HG03354 (cell line): ENCODE measurements around the gene ZNF335.
"Not testable (repeated sequence)": the region's sequence is repeated elsewhere in the genome, so short reads cannot be mapped to it uniquely, and the experiment has no call there.

Source experiments
- ATAC-seq: cut with Tn5 transposase; IDR thresholded peaks from one replicate; pipeline ENCODE4 v1.9.1; 2021; ENCODE audit warnings: mild to moderate bottlenecking; ENCODE audit not compliant: unreplicated experiment, poor library complexity, severe bottlenecking

Gene ZNF335

DNA sequence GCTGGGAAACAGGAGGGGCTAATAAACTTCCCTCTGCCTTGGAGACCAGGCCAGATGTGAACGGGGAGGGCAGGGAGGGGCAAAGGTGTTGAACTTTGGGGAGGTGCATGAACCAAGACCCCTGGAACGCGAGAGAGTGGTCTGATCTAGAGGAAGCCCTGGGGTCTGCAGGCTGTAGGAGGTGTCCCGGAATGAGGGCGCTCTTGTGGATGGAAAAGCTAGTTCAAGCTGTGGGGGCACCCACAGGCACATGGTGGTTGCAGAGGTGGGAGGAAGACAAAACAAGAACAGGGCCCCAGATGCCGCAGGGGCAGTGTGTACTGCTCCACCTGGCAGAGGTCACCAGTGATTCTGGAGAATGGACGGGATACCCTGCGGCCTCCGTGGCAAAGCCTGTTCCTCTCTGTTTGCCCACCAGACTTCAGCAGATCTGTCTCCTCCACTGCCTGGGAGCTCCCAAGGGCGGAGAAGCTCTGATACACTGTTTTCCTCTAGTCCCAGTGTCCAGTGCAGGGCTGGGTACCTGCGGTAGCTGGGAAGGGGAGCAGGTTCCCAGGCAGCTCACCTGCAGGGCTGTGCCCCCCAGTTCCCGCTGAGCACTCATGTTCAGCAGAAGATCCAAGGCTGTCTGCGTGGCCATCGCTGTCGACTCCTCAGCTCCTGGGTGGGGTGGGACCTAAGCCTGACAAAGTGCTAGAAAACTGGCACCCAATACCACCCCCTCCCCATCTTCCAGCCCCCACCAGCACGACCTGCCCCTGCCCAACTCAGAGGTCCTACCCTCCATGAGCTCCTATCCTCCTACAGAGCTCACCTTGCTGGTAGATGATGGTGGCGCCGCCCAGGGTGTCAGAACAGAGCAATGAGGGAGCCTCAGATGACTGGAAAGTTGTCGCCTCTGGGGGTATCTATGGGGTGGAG is 14.7 kb downstream of the ZNF335 start:
- ATAC-seq: no peak

DNA sequence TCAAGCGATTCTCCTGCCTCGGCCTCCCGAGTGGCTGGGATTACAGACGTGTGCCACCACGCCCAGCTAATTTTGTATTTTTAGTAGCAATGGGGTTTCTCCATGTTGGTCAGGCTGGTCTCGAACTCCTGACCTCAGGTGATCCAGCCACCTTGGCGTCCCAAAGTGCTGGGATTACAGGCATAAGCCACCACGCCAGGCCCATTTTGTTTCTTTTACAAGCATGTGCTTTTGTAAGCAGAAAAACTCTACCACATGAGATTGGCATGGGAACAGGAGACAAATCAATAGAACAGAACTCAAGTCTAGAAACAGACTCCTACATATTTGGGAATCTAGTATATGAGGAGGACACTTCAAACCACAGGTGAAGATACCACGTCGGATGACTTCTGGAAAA is 15.7 kb downstream of the ZNF335 start:
- ATAC-seq: not testable (repeated sequence)

DNA sequence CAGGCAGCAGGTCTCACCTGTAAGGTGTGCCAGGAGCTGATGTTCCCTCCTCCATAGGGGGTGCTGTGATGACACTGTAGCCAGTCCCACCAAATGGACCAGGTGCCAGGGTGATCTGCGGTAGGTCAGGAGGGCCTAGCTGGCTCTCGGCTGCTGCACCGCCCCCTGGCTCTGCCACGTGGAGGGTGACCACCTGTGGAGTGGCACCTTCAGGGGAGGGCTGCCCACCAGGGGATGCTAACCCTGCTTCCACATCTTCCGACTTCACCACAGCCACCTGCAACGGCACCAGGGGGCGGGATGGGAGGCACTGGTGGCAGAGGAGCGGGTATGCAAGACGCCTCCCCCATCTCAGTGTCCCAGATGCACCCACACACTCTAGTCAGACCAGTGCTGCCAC is 18.3 kb downstream of the ZNF335 start:
- no peak for ATAC-seq

DNA sequence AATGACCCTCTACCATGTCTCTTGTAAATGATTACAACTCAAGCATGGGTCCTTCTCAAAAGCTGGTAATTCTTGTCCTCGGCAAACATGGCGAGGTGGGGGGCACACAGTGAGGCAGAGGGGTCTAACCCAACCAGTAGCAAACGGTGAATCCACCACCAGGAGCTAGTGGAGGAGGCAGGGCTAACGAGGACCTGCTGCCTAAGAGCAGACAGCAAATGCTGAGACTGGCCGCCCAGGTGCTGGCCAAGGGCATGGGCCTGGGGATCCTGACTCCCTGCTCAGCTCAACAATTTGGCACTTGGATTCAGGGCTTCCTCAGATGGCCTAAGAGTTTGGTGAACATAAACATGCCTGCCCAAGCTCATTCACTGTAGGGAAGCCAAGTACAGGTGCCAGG is 19.1 kb downstream of the ZNF335 start:
- no peak for ATAC-seq

DNA sequence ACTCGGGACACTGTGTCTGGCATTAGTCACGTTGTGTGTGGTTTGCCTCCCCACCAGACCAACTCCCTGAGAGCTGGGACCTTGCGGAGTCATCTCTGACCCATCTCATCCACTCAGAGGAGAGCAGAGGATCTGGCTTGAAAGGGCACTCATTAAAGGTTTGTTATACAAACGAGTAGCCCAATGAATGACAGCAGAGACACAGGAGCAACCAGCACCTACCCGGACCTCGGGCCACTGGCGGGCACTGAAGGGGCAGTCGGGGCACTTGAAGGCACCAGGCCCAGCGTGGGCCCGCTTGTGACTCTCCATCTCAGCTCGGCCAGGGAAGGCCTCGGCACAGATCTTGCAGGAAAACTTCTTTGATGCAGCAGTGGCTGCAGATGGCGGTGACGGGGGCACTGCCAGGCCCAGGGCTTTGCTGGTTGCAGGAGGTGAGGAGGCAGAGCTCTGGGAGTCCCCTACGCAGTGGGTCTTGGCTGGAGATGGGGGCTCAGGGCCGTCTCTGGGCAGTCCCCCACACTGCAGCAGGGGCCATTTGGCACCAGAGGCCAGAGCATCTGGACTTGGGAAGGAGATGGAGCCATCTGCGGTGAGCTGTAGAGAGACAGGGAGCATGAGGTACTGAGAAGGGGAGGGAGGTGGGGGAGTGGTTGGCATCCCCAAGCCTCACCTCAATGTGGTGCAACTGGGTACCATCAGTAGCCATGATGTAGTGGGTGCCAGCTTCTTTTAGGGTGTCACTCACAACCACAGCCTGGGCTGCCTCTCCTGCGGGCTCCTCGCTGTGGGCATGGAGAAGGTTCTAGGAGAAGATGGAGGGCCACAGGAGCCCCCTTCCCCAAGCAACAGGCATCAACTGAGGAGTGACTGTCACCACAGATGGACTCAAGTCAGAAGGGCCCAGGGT is 19.8 kb downstream of the ZNF335 start:
- ATAC-seq: no peak

DNA sequence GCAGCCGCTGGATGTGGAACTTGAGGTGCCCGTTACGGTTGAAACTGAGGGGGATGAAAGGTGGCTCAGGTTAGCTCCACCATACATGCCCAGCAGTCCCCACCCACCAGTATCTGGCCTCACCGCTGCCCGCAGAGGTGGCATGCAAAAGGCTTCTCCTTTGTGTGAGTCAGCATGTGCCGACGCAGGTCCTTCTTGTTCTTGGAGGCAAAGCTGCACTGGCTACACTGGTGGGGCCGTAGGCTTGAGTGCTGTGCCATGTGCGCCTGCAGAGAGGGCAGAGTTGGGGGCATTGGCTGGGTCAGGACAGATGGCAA is 21.7 kb downstream of the ZNF335 start:
- ATAC-seq: no peak

DNA sequence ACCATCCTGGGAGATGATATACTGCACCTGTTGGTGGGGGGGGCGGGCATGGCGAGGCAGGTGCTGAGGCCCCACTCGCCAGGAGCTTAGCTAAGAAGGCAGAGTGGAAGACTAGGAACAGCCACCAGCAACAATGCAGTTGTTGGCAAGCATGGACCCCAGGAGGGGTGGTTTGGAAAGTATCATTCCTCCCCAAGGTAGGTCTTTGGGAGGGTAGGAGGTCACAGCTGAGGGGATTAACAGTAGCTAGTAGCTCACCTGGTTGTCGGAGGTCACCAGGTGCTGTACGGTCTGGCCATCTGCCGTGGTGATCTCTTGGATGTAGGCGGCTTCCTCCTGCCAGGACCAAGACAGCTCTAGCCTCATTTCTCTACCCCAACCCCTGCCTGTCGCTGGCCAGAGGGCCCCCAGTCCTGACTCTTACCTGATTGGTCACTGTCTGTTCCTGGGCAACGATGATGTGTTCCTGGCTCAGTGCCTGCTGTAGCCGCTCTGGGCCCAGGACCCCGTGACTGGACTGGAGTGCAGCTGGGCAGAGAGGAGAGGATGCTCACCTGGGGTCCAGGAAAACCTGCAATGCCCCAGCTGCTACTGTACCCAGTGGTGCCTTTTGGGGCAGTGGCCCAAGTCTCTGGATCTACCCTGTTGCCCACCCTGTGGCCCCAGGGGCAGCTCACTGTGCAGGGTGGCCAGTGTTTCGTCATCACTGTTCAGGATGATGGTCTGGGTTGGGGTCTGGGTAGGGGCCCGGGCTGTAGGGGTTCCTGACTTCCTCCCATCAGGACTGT is 22.3 kb downstream of the ZNF335 start:
- ATAC-seq: no peak

DNA sequence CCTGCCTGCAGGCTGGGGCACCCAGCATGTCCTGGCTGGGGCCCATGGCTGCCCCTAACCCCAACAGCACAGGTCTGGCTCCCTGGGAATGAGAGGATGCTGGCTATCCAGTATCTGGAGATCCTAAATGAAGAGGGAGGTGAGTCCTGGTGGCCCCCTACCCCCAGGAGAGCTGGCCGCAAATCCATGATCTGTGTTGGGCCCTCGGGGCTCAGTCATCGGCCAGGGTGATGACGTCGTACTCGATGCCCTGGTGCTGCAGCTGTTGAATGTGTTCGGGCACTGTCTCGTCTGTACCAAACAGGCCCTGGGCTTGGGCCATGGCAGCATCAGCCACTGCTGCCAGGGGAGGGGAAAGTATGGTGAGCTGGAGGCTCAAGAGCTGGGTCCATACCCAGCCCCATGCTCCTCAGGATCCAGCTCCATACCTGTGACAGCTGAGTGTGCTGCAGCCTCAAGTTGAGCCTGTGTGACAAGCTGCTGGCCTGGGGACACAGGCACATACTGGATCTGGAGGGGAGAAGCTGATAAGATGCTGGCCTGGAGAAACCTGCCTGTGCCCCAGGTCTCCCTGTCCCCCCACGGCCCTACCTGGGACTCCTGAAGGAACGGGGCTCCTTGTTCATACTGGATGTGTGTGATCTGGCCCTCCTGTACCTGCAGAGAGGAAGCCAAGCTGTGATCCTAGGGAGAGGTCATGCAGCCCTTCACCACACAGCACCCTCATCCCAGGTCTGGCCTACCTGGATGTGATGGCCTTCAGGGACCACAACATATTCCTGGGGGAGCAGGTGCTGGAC is 23.1 kb downstream of the ZNF335 start:
- ATAC-seq: no peak

DNA sequence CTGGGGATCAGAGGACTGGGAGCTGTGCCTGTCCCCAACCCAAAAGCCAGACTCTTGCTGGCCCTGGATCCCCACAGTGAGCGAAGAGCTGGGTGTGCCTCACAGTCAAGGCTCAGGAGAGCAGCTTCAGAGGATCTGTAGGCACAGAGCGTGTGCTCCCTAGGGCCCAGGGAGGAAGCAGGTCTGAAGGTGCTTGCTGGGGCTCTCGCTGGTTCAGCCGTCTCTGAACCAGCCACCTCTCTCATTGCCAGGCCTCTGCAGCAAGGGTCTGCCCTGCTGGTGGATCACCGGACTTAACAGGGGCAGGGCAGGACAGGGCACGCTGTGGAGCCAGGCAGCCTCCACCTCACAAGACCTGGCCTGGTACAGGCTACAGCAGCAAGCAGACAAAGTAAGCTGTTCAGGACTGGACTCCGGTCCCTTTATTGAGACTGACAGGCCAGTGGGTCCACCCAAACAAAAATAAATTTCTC is 23.7 kb downstream of the ZNF335 start:
- no peak for ATAC-seq

DNA sequence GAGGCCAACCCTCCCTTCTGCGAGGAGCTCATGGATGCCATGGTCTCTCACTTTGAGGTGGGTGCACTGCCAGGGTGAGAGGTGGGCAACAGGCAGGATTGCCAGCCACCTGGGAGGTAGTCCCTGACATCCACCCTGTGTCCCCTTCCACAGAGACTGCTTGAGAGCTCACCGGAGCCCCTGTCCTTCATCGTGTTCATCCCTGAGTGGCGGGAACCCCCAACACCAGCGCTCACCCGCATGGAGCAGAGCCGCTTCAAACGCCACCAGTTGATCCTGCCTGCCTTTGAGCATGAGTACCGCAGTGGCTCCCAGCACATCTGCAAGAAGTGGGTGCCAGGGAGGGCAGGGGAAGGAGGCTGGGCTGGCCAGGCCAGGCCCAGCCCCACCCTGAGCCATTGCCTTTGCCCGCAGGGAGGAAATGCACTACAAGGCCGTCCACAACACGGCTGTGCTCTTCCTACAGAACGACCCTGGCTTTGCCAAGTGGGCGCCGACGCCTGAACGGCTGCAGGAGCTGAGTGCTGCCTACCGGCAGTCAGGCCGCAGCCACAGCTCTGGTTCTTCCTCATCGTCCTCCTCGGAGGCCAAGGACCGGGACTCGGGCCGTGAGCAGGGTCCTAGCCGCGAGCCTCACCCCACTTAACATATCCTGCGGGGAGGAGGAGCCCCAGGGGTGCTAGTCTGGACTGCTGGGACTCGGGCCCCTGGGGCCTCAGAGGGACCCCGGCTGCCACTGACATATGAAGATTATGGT is 24.7 kb downstream of the ZNF335 start:
- ATAC-seq: no peak

DNA sequence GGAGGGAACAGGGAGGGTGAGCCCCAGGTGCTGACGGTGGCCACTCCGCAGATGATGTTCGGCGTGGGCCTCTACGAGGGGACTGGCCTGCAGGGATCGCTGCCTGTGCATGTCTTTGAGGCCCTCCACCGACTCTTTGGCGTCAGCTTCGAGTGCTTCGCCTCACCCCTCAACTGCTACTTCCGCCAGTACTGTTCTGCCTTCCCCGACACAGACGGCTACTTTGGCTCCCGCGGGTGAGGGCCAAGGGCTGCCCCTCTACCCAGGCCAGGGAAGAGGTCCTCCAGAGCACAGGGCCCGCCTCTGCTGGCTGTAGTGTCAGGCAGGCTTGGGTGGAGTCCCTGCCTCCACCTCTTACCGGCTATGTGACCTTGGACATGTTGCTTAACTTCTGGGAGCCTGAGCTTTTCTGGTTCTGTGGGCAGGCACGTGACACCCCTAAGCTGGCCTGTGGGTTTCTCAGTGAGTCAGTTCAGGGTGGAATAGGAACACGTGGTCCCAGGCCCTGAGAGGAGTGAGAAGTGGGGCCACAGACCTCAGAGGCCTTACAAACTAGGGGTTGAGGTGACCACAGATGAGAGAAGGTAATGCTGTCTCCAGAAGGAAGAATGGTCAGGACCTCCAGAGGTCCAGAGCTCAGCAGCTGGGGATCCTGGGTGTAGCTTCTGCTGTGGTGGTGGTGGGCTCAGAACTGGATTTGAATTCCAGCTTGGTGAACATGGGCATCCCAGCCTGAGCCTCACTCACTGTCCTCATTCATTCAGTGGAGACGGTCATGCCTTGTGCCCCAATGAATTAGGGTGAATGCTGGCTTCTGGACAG is 25.6 kb downstream of the ZNF335 start:
- ATAC-seq: no peak

DNA sequence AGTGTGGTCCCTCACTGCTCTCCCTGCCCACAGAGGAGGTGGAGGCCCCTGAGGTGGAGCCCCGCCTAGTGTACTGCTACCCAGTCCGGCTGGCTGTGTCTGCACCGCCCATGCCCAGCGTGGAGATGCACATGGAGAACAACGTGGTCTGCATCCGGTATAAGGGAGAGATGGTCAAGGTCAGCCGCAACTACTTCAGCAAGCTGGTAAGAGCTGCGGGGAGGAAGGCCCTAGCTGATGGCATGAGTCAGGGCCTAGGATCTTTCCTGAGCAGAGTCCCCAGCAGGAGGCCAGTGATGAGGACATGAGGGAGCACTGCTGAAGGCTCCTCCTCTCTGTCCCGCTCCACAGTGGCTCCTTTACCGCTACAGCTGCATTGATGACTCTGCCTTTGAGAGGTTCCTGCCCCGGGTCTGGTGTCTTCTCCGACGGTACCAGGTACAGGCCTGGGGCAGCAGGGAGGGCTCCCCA is 26.3 kb downstream of the ZNF335 start:
- ATAC-seq: no peak

DNA sequence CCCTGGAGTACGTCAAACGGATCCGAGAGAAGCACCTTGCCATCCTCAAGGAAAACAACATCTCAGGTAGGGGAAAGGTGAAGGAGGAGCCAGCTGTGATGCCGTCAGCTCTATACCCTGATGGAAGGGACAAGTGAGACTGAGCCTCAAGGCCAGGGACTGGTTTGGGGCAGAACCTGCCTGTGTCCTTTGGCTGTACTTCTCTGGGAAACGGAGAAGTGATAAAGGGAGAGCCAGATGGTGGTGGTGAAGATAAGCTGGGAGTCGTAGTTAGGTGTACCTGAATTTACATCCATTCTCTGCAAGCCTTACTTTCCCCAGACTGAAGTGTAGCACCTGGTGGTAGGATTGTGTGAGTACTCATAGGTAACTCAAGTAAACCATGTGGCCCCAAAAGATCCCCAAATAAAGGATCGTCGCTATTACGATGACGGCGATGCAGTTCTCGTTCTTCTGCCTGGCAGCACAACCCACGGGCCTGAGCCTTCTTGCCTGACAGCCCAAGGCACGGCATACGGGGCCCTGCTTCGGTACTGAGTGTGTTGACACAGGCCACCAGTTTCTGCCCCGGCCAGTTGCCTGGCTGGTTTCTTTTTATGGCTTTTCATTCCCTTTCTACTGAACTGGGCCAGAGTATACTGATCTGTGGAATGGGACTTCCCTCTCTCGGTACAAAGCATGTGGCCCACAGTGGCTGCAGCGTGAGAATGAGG is 26.9 kb downstream of the ZNF335 start:
- no peak for ATAC-seq

DNA sequence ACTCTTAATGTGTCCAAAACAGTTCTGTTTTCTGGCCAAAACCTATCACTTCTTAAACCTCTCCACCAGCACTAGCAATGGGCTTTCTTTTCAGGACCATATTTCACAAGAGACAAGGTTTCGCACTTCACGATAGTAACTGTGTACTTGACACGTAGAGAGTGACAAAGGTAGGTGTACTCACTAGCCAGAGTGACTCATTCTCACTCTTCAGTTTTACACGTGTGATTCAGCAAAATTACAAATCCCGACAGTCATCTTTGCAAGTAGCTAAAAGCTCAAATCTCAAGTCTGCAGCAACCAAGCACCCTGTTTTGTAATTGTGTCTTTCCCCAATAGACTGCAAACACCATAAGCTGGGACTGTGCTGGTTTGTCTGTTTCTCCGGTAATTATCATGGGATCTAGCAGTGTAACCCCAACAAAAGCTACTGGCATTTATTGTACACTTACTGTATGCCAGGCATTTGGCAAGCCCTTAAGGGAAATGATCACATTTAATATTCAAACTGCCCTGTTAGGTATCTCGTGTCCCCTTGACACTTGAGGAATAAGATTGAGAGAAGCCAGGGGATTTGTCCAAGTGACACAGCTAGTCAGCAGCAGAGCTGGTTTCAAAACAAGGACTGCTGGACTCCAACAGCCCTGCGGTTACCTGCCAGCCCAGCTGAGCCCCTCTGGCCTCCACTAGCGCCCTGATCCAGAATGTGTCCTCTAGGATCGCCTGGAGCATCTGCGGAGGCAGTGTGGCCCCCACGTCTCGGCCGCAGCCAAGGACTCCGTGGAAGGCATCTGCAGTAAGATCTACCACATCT is 27.6 kb downstream of the ZNF335 start:
- no peak for ATAC-seq

DNA sequence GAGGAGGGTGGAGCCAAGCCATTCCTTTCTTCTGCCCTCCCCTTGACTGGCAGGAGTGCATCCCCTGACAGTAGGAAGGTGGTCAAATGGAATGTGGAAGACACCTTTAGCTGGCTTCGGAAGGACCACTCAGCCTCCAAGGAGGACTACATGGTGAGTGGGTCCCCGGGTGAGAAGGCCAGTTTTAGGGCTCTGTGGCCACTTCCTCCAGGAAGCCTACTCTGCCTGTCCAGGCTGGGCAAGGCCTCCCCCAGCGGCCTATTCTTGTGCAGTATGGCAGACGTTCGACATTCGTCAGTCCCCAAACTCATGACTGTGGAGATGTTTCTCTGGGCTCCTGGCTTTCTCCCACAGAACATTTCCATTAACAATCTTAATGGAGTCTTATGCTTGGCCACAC is 28.4 kb downstream of the ZNF335 start:
- no peak for ATAC-seq

DNA sequence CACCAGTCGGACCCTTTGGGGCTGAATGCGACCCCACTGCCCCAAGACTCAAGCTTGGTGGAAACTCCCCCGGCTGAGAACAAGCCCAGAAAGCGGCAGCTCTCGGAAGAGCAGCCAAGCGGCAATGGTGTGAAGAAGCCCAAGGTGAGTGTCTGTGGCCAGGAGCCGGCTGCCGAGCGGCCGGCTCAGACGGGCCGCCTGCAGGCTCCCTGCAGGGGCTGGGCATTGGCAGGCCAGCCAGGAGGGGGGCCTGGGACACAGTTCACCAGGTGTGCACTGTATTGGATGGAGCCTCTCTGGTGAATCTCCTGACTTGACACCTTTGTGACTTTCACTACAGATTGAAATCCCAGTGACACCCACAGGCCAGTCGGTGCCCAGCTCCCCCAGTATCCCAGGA is 31.5 kb downstream of the ZNF335 start:
- ATAC-seq: no peak
